ENCODE results near the gene POLN.
"Not testable (repeated sequence)": the region's sequence is repeated elsewhere in the genome, so short reads cannot be mapped to it uniquely, and the experiment has no call there.

POLN gene

GRCh38 chr4:2172161-2172560 is 69.8 kb downstream of the POLN start:
- Mint-ChIP-seq H3K36me3 (peaks cover 5% of the 10 kb centered on the region), H3K4me3 (no peak overlapping the region), H3K27ac (peak overlapping the region; percentile 90)

DNA sequence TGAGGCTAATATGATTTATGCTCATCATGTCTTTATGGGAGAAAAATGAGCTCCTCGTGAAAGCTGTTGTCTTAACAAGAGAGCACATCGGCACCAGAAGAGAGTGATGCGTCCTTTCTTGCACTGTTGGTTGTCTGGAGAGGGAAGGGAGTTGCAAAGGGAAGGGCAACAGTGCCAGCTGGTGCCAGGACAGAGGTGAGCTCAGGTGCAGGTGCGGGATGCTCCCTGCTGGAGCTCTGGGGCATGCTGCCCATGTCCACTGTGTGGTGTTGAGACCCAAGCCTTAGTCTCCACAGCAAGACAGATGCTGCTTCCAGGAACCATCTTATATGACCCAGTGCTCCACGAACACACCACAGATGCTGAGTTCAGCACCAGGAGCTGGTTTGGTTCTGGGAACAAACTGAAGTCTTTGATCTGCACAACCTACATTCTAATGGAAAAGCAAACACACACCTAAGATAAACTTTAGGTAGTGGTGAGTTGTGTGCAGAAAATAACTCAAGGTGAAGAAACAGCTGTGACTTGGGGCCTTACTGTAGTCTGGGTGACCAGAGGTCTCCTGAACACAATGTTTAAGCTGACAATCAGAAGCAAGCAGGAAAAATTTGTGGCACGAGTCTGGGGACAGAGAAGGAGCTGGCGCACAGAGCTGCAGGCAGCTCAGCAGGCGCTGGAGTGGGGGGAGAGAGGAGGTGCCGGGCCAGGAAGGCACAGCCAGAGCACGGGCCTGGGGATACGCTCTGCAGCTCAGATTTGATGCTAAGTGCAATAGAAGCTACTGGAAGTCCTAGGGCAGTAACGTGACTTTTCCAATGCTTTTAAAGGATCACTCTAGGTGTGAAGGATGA is 73.2 kb downstream of the POLN start:
- Mint-ChIP-seq H3K27ac (no peak overlapping the region), H3K27me3 (no peaks in the 10 kb centered on the region), H3K4me3 (no peak overlapping the region), H3K36me3 (no peaks in the 10 kb centered on the region), H3K9me3 (no peaks in the 10 kb centered on the region), H3K4me1 (peaks cover 21% of the 10 kb centered on the region)
- no peak for DNase-seq
- CTCF ChIA-PET = no interaction called here

More at GRCh38 chr4:2172161-2172560, 69.8 kb downstream of the POLN start:
- Mint-ChIP-seq H3K4me1 (peaks cover 50% of the 10 kb centered on the region), H3K27me3 (no peaks in the 10 kb centered on the region), H3K9me3 (no peaks in the 10 kb centered on the region)
- DNase-seq = peak; percentile 29
- CTCF ChIA-PET = interaction anchor here (1.0 kb wide), 1 partner anchor 11 kb away, joined by 3 read pairs; no protein-coding TSS in a partner anchor

DNA sequence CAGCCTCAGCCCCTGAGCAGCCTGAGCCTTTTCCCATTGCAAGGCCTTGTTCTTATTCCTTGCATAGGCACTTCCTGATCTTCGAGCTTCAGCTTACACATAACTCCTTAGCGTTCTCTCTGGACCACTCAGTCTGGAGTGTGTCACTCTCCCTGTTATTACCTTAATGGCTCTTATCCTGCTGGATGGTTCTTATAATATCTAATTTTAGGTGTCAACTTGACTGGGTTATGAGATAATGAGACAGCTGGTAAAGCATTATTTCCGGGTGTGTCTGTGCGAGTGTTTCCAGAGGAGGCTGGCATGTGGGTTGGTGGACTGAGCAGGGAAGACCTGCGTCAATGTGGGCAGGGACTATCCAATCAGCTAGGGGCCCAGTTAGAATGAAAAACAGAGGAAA is 75.7 kb downstream of the POLN start:
- no peak overlapping the region for H3K4me3 Mint-ChIP-seq
- DNase-seq = no peak
- no peaks in the 10 kb centered on the region for H3K9me3 Mint-ChIP-seq
- CTCF ChIA-PET = no interaction called here
- H3K27ac Mint-ChIP-seq = no peak overlapping the region
- no peaks in the 10 kb centered on the region for H3K36me3 Mint-ChIP-seq
- H3K4me1 Mint-ChIP-seq = no peaks in the 10 kb centered on the region
- H3K27me3 Mint-ChIP-seq = no peaks in the 10 kb centered on the region

GRCh38 chr4:2165391-2165790 is 76.5 kb downstream of the POLN start:
- H3K9me3 Mint-ChIP-seq = no peaks in the 10 kb centered on the region
- no peaks in the 10 kb centered on the region for H3K36me3 Mint-ChIP-seq
- no peak overlapping the region for H3K27ac Mint-ChIP-seq
- H3K27me3 Mint-ChIP-seq = no peaks in the 10 kb centered on the region
- CTCF ChIA-PET = no interaction called here
- no peak for DNase-seq
- no peak overlapping the region for H3K4me3 Mint-ChIP-seq
- no peaks in the 10 kb centered on the region for H3K4me1 Mint-ChIP-seq

DNA sequence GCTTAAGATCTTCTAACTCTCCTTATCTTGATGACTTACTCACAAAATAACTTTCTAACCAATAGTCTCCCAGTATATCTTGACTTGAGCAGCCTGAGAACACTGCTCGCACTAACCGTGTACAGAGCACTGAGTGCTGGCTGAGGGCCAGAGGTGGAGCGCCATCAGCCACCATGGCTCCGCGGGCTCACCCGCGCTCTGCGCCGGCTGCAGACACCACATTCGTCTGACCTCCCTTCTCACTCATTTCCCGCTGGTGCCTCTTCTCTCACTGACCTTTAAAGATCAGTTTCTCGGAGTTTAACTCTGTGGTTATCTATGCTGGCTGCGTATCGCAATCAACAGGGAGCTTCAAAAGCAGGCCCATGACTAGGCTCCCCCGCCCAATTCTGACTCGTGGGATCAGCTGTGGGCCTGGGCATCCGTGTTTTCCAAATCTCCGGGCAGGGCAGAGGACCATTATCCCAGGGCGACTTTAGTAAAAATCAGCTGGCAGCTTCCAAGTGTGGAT is 78.6 kb downstream of the POLN start:
- H3K27ac Mint-ChIP-seq = no peak overlapping the region
- no peaks in the 10 kb centered on the region for H3K9me3 Mint-ChIP-seq
- CTCF ChIA-PET = no interaction called here
- H3K27me3 Mint-ChIP-seq = no peaks in the 10 kb centered on the region
- no peaks in the 10 kb centered on the region for H3K4me1 Mint-ChIP-seq
- no peaks in the 10 kb centered on the region for H3K36me3 Mint-ChIP-seq
- no peak overlapping the region for H3K4me3 Mint-ChIP-seq
- DNase-seq = no peak

GRCh38 chr4:2161092-2161703 is 80.7 kb downstream of the POLN start:
- DNase-seq, H3K9me3 Mint-ChIP-seq, CTCF ChIA-PET, H3K27me3 Mint-ChIP-seq, H3K4me1 Mint-ChIP-seq, H3K4me3 Mint-ChIP-seq, H3K36me3 Mint-ChIP-seq, H3K27ac Mint-ChIP-seq: not testable (repeated sequence)

- no peak for DNase-seq
- CTCF ChIA-PET = no interaction called here
- H3K4me1 Mint-ChIP-seq = no peaks in the 10 kb centered on the region
- H3K36me3 Mint-ChIP-seq = no peaks in the 10 kb centered on the region
- no peak overlapping the region for H3K4me3 Mint-ChIP-seq
- no peaks in the 10 kb centered on the region for H3K9me3 Mint-ChIP-seq
- H3K27ac Mint-ChIP-seq = no peak overlapping the region
- no peaks in the 10 kb centered on the region for H3K27me3 Mint-ChIP-seq
Measured at GRCh38 chr4:2159931-2160330, 82.0 kb downstream of the POLN start.

DNA sequence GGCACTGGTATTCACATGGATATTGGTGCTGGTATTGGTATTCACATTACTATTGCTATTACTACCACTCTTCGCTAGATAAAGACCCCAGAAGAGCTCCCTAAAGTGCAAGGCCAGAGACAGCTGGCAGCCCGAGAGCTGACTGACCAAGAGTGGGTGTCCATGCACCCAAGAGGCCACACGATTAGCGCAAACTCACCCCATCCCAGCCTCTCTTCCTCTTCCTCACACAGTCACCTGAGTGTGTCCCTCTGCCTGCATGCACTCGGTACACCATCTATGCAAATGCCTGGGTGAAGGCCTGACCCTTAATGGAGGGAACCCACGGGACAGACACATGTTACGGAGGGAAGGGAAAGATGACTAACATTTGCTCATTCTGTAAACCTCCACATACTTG is 86.7 kb downstream of the POLN start:
- Mint-ChIP-seq H3K36me3 (peaks cover 2% of the 10 kb centered on the region), H3K27ac (no peak overlapping the region), H3K4me3 (no peak overlapping the region), H3K4me1 (no peaks in the 10 kb centered on the region), H3K27me3 (no peaks in the 10 kb centered on the region), H3K9me3 (peaks cover 2% of the 10 kb centered on the region)
- CTCF ChIA-PET = no interaction called here
- DNase-seq = no peak

GRCh38 chr4:2154215-2154740 is 87.6 kb downstream of the POLN start:
- CTCF ChIA-PET = no interaction called here
- Mint-ChIP-seq H3K36me3 (peaks cover 2% of the 10 kb centered on the region), H3K4me3 (no peak overlapping the region), H3K27ac (no peak overlapping the region), H3K9me3 (peaks cover 2% of the 10 kb centered on the region), H3K27me3 (peaks cover 5% of the 10 kb centered on the region), H3K4me1 (no peaks in the 10 kb centered on the region)
- no peak for DNase-seq

DNA sequence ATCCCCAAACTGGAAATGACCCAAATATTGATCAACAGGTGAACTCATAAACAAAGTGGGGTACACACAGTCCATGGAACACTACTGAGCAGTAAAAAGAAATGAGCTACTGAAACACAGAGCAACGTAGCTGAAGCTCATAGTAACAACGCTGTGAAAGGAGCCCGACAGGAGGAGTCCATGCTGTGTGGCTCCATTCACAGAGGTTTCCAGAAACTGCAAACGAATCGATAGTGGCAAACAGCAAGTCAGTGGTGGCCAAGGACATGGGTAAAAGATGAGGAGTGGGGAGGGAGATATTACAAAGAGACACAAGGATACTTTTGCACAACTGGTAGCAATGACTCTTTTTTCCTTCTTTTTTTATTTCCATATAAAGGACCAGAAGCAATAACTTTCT is 90.4 kb downstream of the POLN start:
- H3K36me3 Mint-ChIP-seq = peaks cover 2% of the 10 kb centered on the region
- no peaks in the 10 kb centered on the region for H3K4me1 Mint-ChIP-seq
- peaks cover 8% of the 10 kb centered on the region for H3K27me3 Mint-ChIP-seq
- CTCF ChIA-PET = interaction anchor here (1.6 kb wide), 1 partner anchor 58 kb away, joined by 3 read pairs; no protein-coding TSS in a partner anchor
- no peak for DNase-seq
- H3K4me3 Mint-ChIP-seq = no peak overlapping the region
- peaks cover 2% of the 10 kb centered on the region for H3K9me3 Mint-ChIP-seq
- no peak overlapping the region for H3K27ac Mint-ChIP-seq

- Mint-ChIP-seq H3K4me3 (no peak overlapping the region), H3K27ac (no peak overlapping the region), H3K36me3 (peaks cover 2% of the 10 kb centered on the region), H3K27me3 (peaks cover 8% of the 10 kb centered on the region), H3K9me3 (peaks cover 2% of the 10 kb centered on the region), H3K4me1 (no peaks in the 10 kb centered on the region)
- CTCF ChIA-PET = interaction anchor here (0.7 kb wide), 1 partner anchor 32 kb away, joined by 3 read pairs; no protein-coding TSS in a partner anchor
- no peak for DNase-seq
Measured at GRCh38 chr4:2150076-2150475, 91.8 kb downstream of the POLN start.

DNA sequence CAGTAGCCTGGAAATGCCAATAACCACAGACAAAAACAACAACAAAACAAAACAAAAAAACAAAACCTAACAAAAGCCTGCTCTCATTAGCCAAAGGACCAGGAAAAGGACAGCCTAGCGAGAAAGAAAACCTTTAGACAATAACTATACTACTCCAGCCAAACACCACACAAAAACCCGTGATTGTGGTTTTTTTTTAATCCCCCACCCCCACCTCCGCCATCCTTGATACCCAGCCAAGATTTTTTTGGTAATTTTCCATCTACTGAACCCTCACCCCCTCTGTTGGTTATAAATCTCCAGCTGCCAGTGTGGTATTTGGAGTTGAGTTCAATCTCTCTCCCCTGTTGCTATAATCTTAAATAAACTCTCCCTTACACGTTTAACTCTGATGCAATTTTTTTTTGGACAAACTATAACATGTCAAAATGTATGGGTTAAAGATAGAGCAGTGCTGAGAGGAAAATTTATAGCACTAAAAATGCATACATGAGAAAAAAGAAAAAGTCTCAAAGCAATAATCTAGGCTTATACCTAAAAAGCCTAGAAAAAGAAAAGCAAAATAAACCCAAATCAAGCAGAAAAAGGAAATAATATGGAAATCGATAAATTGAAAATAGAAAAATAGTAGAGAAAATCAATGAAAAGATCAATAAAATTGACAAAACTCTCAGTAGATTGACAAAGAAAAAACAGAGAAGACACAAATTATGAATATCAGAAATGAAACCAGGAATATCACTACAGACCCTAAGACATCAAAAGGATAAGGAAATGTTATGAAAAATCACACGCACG is 99.1 kb downstream of the POLN start:
- H3K27ac Mint-ChIP-seq = no peak overlapping the region
- H3K27me3 Mint-ChIP-seq = peaks cover 8% of the 10 kb centered on the region
- no peaks in the 10 kb centered on the region for H3K36me3 Mint-ChIP-seq
- CTCF ChIA-PET = no interaction called here
- H3K9me3 Mint-ChIP-seq = no peaks in the 10 kb centered on the region
- H3K4me1 Mint-ChIP-seq = peaks cover 13% of the 10 kb centered on the region
- DNase-seq = no peak
- H3K4me3 Mint-ChIP-seq = no peak overlapping the region

GRCh38 chr4:2141762-2142451 is 100.0 kb downstream of the POLN start:
- DNase-seq = no peak
- peaks cover 8% of the 10 kb centered on the region for H3K27me3 Mint-ChIP-seq
- CTCF ChIA-PET = interaction anchor here (0.7 kb wide), 1 partner anchor 185 kb away, joined by 3 read pairs; no protein-coding TSS in a partner anchor
- H3K9me3 Mint-ChIP-seq = no peaks in the 10 kb centered on the region
- H3K27ac Mint-ChIP-seq = no peak overlapping the region
- no peaks in the 10 kb centered on the region for H3K36me3 Mint-ChIP-seq
- H3K4me1 Mint-ChIP-seq = peaks cover 13% of the 10 kb centered on the region
- no peak overlapping the region for H3K4me3 Mint-ChIP-seq

Data from activated naive CD4-positive, alpha-beta T cell treated with anti-CD3 and anti-CD28 coated beads, Interleukin-2, amount 10 ng/mL, durations not matched to agents 7 days and 5 days (primary cell).